GM18526 (cell line): Measurements from ENCODE around the gene PRDX5.

Source experiments
- POLR2A ChIP-seq: IDR thresholded peaks from 3 replicates; pipeline ENCODE4 v1.6.1; 2011; ENCODE audit not compliant: insufficient read length; ENCODE audit errors: extremely low read depth

PRDX5 gene

DNA sequence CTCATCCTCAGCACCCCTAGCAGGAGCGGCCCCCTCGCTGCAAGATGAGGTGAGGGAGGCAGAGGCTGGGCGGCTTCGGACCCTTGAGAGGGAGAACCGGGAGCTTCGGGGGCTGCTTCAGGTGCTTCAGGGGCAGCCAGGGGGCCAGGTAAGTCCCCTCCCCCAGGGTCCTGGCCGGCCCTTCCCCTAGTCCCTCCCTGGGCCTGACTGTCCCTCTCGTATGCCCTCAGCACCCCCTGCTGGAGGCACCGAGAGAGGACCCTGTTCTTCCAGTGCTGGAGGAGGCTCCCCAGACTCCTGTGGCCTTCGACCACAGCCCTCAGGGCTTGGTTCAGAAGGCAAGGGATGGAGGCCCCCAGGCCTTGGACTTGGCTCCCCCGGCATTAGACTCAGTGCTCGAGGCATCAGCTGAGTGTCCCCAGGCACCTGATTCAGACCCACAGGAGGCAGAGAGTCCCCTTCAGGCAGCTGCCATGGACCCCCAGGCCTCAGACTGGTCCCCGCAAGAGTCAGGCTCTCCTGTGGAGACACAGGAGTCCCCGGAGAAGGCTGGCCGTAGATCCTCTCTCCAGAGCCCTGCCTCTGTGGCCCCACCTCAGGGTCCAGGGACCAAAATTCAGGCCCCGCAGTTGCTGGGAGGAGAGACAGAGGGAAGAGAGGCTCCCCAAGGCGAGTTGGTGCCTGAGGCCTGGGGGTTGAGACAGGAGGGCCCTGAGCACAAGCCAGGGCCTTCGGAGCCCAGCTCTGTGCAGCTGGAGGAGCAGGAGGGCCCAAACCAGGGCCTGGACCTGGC is 26.0 kb downstream of the PRDX5 start:
- no peak for TF ChIP-seq POLR2A

DNA sequence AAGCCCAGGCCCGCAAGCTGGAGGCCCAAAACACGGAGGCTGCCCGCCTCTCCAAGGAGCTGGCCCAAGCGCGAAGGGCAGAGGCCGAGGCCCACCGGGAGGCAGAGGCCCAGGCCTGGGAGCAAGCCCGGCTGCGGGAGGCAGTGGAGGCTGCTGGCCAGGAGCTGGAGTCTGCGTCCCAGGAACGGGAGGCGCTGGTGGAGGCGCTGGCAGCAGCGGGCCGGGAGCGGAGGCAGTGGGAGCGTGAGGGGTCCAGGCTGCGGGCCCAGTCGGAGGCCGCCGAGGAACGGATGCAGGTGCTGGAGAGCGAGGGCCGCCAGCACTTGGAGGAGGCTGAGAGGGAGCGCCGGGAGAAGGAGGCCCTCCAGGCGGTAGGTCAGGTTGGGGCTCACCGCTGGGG is 26.9 kb downstream of the PRDX5 start:
- no peak for TF ChIP-seq POLR2A

DNA sequence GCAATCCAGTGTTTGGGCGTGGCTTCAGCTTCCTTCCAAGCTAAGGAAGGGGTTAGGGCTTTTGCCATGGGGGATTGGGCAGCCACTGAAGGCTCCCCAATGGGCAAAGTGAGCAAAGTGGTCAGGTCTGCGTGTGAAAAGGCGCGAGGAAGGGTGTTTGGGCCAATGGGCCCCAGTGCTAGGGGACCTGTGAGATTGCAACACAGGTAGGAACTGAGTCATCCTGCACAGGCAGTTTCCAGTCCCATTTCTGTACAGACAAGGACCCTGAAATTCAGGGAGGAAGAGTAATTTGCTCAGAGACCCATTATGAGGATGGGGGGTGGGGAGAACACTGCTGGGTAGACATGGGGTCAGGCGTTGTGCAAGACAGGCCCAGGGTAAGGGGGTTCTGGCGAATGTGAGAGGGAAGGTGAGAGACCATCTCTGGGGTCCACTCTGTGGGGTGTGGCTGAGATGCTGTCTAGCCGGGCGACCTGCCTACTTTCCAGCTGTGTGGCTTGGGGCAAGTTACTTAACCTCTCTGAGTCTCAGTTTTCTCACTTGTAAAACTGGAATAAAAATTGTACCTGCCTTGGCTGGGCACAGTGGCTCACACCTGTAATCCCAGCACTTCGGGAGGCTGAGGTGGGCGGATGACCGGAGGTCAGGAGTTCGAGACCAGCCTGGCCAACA is 29.4 kb downstream of the PRDX5 start:
- TF ChIP-seq POLR2A: no peak

DNA sequence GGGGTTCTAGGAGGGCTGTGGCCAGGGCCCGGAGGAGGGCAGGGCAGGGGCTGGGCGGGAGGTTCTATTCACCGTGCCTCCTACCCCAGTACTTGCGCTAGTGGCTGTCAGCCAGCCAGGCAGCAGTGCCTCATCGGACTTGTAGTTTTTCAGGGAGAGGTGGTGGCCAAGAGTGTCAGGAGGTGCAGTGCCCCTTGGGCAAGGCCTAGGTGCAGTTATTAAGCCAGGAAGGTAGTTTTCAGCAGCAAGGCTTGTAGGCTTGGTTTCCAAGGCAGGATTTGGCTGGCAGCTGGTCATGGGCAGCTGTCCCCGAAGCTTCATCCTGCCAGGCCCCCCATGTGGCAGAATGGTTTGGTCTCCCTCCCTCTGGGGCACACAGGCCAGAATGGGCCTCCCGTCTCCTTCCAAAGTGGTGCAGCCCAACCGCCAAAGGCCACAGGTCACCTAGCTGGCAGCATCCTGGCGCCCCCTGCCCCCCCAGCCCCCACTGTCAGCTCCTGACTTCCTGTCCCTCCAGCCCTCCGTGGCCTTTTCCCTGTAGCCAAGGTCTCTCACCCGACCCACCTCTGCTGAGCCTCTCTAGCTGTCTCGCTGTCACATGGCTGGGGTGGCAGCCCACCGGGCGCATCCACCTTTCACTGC is 30.6 kb downstream of the PRDX5 start:
- no peak for TF ChIP-seq POLR2A

DNA sequence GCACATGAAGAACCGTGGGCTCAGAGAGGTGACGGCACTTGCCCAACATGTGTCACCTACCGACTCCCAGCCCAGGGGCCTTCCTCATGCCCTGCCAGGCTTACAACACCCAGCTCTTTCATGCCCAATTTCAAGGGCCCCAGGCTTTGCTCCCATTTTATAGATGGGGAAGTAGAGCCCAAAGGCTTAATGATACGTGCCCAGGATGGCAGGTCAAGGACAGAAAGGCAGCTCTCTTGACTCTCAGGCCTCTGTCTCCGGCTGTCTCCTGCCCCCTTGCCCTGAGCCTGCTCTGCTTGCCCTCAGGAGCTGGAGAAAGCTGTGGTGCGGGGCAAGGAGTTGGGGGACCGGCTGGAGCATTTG is 31.1 kb downstream of the PRDX5 start:
- no peak for TF ChIP-seq POLR2A

DNA sequence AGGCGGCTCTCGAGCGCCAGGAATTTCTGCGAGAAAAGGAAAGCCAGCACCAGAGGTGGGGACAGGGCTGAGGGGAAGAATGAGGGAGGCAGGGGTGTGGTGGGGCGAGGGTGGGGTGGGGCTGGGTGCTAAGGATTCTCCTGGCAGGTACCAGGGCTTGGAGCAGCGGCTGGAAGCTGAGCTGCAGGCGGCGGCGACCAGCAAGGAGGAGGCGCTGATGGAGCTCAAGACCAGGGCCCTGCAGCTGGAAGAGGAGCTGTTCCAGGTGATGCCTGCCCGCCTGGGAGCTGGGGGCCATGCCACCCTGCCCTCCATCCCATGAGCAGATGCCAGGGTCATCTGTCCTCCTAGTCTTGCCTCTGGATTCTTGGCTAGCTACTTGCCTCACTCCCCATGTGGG is 31.5 kb downstream of the PRDX5 start:
- no peak for TF ChIP-seq POLR2A

DNA sequence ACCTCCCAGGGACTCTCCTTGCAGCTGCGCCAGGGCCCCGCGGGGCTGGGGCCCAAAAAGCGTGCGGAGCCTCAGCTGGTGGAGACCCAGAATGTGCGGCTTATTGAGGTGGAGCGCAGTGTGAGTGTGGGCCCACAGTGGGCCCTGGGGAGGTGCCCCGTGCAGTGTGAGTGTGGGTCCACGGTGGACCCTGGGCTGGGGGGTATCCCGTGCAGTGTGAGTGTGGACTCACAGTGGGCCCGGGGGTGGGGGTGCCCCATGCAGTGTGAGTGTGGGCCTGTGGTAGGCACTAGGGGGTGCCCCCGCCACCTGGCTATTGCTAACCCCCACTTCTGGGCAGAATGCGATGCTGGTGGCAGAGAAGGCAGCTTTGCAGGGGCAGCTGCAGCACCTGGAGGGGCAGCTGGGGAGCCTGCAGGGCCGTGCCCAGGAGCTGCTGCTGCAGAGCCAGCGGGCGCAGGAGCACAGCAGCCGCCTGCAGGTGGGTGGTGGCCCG is 33.3 kb downstream of the PRDX5 start:
- no peak for TF ChIP-seq POLR2A

DNA sequence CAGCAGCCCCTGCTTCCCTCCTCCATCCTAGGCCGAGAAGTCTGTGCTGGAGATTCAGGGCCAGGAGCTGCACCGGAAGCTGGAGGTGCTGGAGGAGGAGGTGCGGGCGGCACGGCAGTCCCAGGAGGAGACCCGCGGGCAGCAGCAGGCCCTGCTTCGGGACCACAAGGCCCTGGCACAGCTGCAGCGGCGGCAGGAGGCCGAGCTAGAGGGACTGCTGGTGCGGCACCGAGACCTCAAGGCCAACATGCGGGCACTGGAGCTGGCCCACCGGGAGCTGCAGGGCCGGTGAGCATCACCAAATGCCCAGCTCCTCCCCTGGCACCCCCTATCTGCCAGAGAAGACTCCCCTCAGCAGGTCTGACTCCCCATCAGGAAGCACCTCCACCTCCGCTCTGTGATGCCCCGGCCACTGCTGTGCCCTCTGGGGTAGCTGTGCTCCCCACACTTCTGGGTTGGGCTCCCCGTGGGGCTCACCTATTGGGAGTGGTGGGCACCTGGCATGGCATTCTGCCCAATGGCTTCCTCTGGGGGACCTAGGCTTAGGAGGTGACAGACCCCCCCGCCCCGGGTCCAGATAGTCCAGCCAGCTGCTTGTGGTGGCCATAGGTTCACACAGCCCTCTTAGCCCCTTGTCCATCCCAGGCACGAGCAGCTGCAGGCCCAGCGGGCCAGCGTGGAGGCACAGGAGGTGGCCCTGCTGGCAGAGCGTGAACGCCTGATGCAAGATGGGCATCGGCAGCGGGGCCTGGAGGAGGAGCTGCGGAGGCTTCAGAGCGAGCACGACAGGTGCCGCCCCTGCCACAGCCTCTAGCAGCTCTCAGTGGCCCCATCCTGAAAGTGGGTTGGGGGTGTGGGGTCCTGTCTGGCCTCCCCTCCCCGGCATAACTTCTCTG is 34.4 kb downstream of the PRDX5 start:
- TF ChIP-seq POLR2A: no peak

DNA sequence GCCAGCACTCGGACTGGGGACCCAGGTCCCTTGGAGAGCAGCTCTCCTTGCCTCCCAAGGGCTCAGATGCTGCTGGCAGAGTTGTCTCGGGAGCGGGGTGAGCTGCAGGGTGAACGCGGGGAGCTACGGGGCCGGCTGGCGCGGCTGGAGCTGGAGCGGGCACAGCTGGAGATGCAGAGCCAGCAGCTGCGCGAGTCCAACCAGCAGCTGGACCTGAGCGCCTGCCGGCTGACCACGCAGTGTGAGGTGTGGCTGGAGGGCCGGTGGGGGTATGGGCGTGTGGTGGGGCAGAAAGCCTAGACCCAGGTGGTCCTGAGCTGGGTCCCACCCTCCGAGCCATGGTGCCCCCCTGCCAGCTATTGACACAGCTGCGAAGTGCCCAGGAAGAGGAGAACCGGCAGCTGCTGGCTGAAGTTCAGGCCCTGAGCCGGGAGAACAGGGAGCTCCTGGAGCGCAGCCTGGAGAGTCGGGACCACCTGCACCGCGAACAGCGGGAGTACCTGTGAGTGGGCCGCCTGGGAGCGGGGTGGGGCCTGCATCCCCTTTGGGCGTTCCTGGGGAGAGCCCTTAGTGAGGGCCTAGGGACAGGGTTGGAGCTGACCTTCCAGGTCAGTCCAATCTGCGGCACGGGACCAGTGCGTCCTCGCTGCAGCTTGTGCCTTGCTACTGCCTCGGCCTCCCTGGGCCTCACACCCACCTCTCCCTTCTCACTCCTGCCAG is 35.2 kb downstream of the PRDX5 start:
- TF ChIP-seq POLR2A: no peak

DNA sequence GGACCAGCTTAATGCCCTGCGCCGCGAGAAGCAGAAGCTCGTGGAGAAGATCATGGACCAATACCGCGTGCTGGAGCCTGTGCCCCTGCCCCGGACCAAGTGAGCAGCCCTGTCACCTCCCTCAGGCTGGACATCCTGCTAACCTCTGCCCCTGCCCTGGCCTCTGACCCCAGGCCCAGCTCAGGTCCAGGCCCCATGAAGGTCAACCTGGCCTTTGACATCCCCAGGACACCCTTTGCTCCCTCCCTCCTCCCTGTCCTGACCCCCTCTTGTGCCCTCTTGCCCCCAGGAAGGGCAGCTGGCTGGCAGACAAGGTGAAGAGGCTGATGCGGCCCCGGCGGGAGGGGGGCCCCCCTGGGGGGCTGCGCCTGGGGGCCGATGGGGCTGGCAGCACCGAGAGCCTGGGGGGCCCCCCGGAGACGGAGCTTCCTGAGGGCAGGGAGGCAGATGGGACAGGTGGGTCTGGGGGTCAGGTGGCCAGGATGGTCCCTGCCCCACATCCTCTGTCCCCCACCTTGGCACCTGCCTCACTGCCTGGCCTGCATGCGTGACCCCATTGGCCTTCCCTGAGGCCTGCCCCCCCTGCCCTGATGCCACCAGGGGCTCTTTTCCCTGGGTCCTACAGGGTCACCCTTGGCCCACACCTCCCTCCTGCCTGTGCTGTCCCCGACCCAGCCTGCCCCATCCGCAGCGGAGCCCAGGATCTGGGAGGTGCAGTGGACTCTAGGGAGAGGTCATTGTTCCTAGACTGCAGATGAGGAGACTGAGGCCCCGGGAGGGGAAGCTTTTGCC is 36.0 kb downstream of the PRDX5 start:
- TF ChIP-seq POLR2A: no peak

DNA sequence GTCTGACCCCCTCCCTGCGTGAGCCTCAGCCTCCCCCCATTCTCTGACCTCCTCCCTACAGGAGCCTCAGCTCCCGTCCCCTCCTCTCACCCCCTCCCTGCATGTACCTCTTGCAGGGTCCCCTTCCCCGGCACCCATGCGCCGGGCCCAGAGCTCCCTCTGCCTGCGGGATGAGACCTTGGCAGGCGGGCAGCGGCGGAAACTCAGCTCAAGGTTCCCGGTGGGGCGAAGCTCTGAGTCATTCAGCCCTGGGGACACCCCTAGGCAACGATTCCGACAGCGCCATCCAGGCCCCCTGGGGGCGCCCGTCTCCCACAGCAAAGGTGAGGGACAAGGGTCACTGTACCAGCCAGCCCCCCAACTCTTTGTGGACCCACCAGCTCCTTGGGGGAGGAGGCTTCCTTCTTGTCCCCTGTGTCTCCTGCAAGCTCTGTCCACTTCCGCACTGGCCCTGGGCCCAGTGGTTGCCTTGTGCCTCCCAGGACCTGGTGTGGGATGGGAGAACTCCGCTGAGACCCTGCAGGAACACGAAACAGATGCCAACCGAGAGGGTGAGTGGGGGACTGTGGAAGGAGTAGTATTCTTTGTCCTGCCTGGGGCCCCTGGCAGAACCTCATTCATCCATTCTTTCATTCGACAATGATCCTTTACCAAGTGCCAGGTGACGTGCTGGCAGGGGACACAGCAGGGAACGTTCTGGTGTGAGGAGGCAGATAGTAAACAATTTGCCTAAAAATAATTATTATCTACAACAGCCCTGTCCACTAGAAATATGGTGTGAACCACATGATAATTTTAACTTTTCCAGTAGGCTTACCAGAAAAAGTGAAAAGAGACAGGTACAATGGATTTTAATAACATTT is 37.4 kb downstream of the PRDX5 start:
- TF ChIP-seq POLR2A: no peak

DNA sequence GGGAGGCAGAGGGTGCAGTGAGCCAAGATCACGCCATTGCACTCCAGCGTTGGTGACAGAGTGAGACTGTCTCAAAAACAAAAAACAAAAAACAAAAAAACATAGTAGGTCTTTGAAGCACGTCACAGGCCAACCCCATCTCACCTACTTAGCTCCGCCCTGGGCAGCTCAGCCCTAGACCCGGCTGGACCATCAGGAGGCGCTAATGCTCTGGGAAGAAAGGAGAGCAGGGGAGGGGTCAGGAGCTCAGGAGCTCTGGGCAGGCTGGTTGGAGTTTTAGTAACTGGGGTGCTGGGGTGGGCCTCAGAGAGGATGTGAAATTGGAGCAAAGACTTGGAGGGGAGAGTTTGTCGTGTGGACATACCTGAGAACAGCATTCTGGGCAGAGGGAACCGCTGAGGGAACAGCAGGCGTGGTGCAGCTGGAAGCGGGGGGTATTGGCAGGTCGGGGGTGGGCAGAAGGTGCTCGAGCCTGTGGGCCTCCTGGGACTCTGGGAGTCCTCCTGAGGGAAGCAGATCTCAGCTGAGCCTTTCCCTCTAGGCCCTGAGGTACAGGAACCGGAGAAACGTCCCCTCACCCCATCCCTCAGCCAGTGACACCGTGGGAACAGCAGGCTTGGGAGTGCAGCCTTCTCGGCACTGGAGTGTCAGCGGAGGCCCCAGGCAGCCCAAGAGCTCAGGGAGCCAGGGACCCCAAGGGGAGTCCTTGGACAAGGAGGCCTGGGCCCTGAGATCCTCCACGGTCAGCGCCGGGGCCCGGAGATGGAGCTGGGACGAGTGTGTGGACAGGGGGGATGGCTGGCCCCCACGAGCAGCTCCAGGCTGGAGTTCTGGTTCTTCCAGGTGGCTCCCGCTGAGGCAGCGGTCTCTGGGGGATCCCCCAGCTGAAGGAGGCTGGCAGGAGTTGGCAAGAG is 38.8 kb downstream of the PRDX5 start:
- no peak for TF ChIP-seq POLR2A
